ENCODE results near the gene ELMO1.

The ELMO1 gene

GRCh38 chr7:37211097-37211880 is 237.4 kb downstream of the ELMO1 start:
- DNase-seq, result no peak

- no peak for DNase-seq
Observed at GRCh38 chr7:37209195-37209594, 239.5 kb downstream of the ELMO1 start.

- no peak for DNase-seq
Observed at GRCh38 chr7:37208528-37208927, 240.1 kb downstream of the ELMO1 start.

- no peak for DNase-seq
Observed at GRCh38 chr7:37206192-37206591, 242.5 kb downstream of the ELMO1 start.

- no peak for DNase-seq
Observed at GRCh38 chr7:37205451-37205850, 243.2 kb downstream of the ELMO1 start.

- no peak for DNase-seq
Observed at GRCh38 chr7:37201876-37202198, 246.8 kb downstream of the ELMO1 start.

- no peak for DNase-seq
Observed at GRCh38 chr7:37201003-37201875, 247.4 kb downstream of the ELMO1 start.

- DNase-seq, result peak; percentile 69
Observed at GRCh38 chr7:37198906-37199485, 249.7 kb downstream of the ELMO1 start.

GRCh38 chr7:37198041-37198905 is 250.4 kb downstream of the ELMO1 start:
- DNase-seq, result no peak

GRCh38 chr7:37197108-37197507 is 251.6 kb downstream of the ELMO1 start:
- no peak for DNase-seq

- no peak for DNase-seq
Observed at GRCh38 chr7:37196676-37197075, 252.0 kb downstream of the ELMO1 start.

GRCh38 chr7:37195388-37195787 is 253.3 kb downstream of the ELMO1 start:
- no peak for DNase-seq

GRCh38 chr7:37194943-37195342 is 253.7 kb downstream of the ELMO1 start:
- DNase-seq, result no peak

GRCh38 chr7:37193775-37194135 is 254.9 kb downstream of the ELMO1 start:
- no peak for DNase-seq

GRCh38 chr7:37193087-37193774 is 255.4 kb downstream of the ELMO1 start:
- no peak for DNase-seq

- no peak for DNase-seq
Observed at GRCh38 chr7:37191797-37192196, 256.9 kb downstream of the ELMO1 start.

GRCh38 chr7:37187179-37187578 is 261.5 kb downstream of the ELMO1 start:
- no peak for DNase-seq

GRCh38 chr7:37186753-37187152 is 261.9 kb downstream of the ELMO1 start:
- DNase-seq, result no peak

- DNase-seq, result no peak
Observed at GRCh38 chr7:37181550-37181932, 267.1 kb downstream of the ELMO1 start.

GRCh38 chr7:37180828-37181549 is 267.7 kb downstream of the ELMO1 start:
- no peak for DNase-seq

- DNase-seq, result no peak
Observed at GRCh38 chr7:37176079-37176478, 272.6 kb downstream of the ELMO1 start.

- no peak for DNase-seq
Observed at GRCh38 chr7:37174460-37174859, 274.2 kb downstream of the ELMO1 start.

All from activated CD4-positive, CD25-positive, alpha-beta regulatory T cell treated with anti-CD3 and anti-CD28 coated beads, Interleukin-2, amount 50 U/mL, for 72 hours (primary cell).